Activated naive CD4-positive, alpha-beta T cell treated with anti-CD3 and anti-CD28 coated beads, Interleukin-2, amount 50 U/mL, for 24 hours (primary cell): ENCODE data around the gene TINAG.
"Not testable (repeated sequence)": the region's sequence is repeated elsewhere in the genome, so short reads cannot be mapped to it uniquely, and the experiment has no call there.

Experiments
- H3K27ac Mint-ChIP-seq: one replicate; pipeline ENCODE4 v1.8.0; 2021; ENCODE audit warnings: mild to moderate bottlenecking, mixed read lengths
- H3K27me3 Mint-ChIP-seq: one replicate; pipeline ENCODE4 v1.8.0; 2021; ENCODE audit warnings: mixed read lengths
- H3K36me3 Mint-ChIP-seq: one replicate; pipeline ENCODE4 v1.8.0; 2021; ENCODE audit warnings: mixed read lengths
- H3K4me1 Mint-ChIP-seq: one replicate; pipeline ENCODE4 v1.8.0; 2021; ENCODE audit warnings: mixed read lengths
- H3K4me3 Mint-ChIP-seq: one replicate; pipeline ENCODE4 v1.8.0; 2021; ENCODE audit warnings: mild to moderate bottlenecking, mixed read lengths
- H3K9me3 Mint-ChIP-seq: one replicate; pipeline ENCODE4 v1.8.0; 2021; ENCODE audit warnings: mixed read lengths

Gene TINAG

GRCh38 chr6:54291146-54291545, 17.1 kb upstream of the TINAG start:
- H3K36me3 Mint-ChIP-seq = no peaks in the 10 kb centered on the region
- no peak overlapping the region for H3K4me3 Mint-ChIP-seq
- H3K4me1 Mint-ChIP-seq = no peaks in the 10 kb centered on the region
- H3K9me3 Mint-ChIP-seq = peaks cover 12% of the 10 kb centered on the region
- no peaks in the 10 kb centered on the region for H3K27me3 Mint-ChIP-seq
- no peak overlapping the region for H3K27ac Mint-ChIP-seq

GRCh38 chr6:54291738-54292137, 16.5 kb upstream of the TINAG start:
- H3K36me3 Mint-ChIP-seq = no peaks in the 10 kb centered on the region
- H3K4me3 Mint-ChIP-seq = no peak overlapping the region
- no peak overlapping the region for H3K27ac Mint-ChIP-seq
- H3K4me1 Mint-ChIP-seq = no peaks in the 10 kb centered on the region
- H3K9me3 Mint-ChIP-seq = peaks cover 15% of the 10 kb centered on the region
- no peaks in the 10 kb centered on the region for H3K27me3 Mint-ChIP-seq

- H3K36me3 Mint-ChIP-seq = no peaks in the 10 kb centered on the region
- no peaks in the 10 kb centered on the region for H3K27me3 Mint-ChIP-seq
- peaks cover 15% of the 10 kb centered on the region for H3K9me3 Mint-ChIP-seq
- no peak overlapping the region for H3K4me3 Mint-ChIP-seq
- no peak overlapping the region for H3K27ac Mint-ChIP-seq
- H3K4me1 Mint-ChIP-seq = no peaks in the 10 kb centered on the region
Observed at GRCh38 chr6:54294965-54295532, 13.2 kb upstream of the TINAG start.

GRCh38 chr6:54299542-54300269, 8.5 kb upstream of the TINAG start:
- Mint-ChIP-seq H3K36me3 (no peaks in the 10 kb centered on the region), H3K27me3 (no peaks in the 10 kb centered on the region), H3K9me3 (peaks cover 4% of the 10 kb centered on the region), H3K4me3 (no peak overlapping the region), H3K4me1 (no peaks in the 10 kb centered on the region), H3K27ac (no peak overlapping the region)

GRCh38 chr6:54301770-54302169, 6.5 kb upstream of the TINAG start:
- no peaks in the 10 kb centered on the region for H3K4me1 Mint-ChIP-seq
- H3K27me3 Mint-ChIP-seq = no peaks in the 10 kb centered on the region

GRCh38 chr6:54307439-54307910, 766 bp upstream of the TINAG start:
- Mint-ChIP-seq H3K4me3 (no peak overlapping the region), H3K36me3 (no peaks in the 10 kb centered on the region), H3K4me1 (no peaks in the 10 kb centered on the region), H3K27ac (no peak overlapping the region), H3K27me3 (no peaks in the 10 kb centered on the region), H3K9me3 (peaks cover 7% of the 10 kb centered on the region)

More at GRCh38 chr6:54301770-54302169, 6.5 kb upstream of the TINAG start:
- H3K27ac Mint-ChIP-seq = no peak overlapping the region
- no peaks in the 10 kb centered on the region for H3K9me3 Mint-ChIP-seq
- H3K4me3 Mint-ChIP-seq = no peak overlapping the region
- no peaks in the 10 kb centered on the region for H3K36me3 Mint-ChIP-seq

- Mint-ChIP-seq H3K36me3 (no peaks in the 10 kb centered on the region), H3K4me1 (no peaks in the 10 kb centered on the region), H3K4me3 (no peak overlapping the region), H3K9me3 (peaks cover 7% of the 10 kb centered on the region), H3K27me3 (no peaks in the 10 kb centered on the region), H3K27ac (no peak overlapping the region)
Observed at GRCh38 chr6:54308986-54309315, 710 bp downstream of the TINAG start.

GRCh38 chr6:54310377-54311152, 2.3 kb downstream of the TINAG start:
- no peak overlapping the region for H3K27ac Mint-ChIP-seq
- no peaks in the 10 kb centered on the region for H3K4me1 Mint-ChIP-seq
- H3K27me3 Mint-ChIP-seq = no peaks in the 10 kb centered on the region
- H3K4me3 Mint-ChIP-seq = no peak overlapping the region
- H3K9me3 Mint-ChIP-seq = peaks cover 7% of the 10 kb centered on the region
- H3K36me3 Mint-ChIP-seq = no peaks in the 10 kb centered on the region

GRCh38 chr6:54315656-54316055, 7.4 kb downstream of the TINAG start:
- Mint-ChIP-seq H3K9me3 (peaks cover 7% of the 10 kb centered on the region), H3K4me3 (no peak overlapping the region), H3K27me3 (no peaks in the 10 kb centered on the region), H3K27ac (no peak overlapping the region), H3K36me3 (no peaks in the 10 kb centered on the region), H3K4me1 (no peaks in the 10 kb centered on the region)

GRCh38 chr6:54320871-54321270, 12.6 kb downstream of the TINAG start:
- Mint-ChIP-seq H3K27ac (no peak overlapping the region), H3K36me3 (no peaks in the 10 kb centered on the region), H3K4me1 (no peaks in the 10 kb centered on the region), H3K27me3 (no peaks in the 10 kb centered on the region), H3K9me3 (no peaks in the 10 kb centered on the region), H3K4me3 (no peak overlapping the region)

- no peaks in the 10 kb centered on the region for H3K27me3 Mint-ChIP-seq
- H3K36me3 Mint-ChIP-seq = no peaks in the 10 kb centered on the region
- H3K9me3 Mint-ChIP-seq = no peaks in the 10 kb centered on the region
- H3K27ac Mint-ChIP-seq = no peak overlapping the region
- H3K4me3 Mint-ChIP-seq = no peak overlapping the region
- H3K4me1 Mint-ChIP-seq = no peaks in the 10 kb centered on the region
Observed at GRCh38 chr6:54327631-54328030, 19.4 kb downstream of the TINAG start.

GRCh38 chr6:54331571-54331970, 23.3 kb downstream of the TINAG start:
- not testable (repeated sequence) for H3K27ac Mint-ChIP-seq, H3K27me3 Mint-ChIP-seq, H3K9me3 Mint-ChIP-seq, H3K36me3 Mint-ChIP-seq, H3K4me3 Mint-ChIP-seq, H3K4me1 Mint-ChIP-seq

GRCh38 chr6:54335871-54336270, 27.6 kb downstream of the TINAG start:
- no peaks in the 10 kb centered on the region for H3K4me1 Mint-ChIP-seq
- no peak overlapping the region for H3K27ac Mint-ChIP-seq
- H3K9me3 Mint-ChIP-seq = no peaks in the 10 kb centered on the region
- no peaks in the 10 kb centered on the region for H3K36me3 Mint-ChIP-seq
- H3K4me3 Mint-ChIP-seq = no peak overlapping the region
- no peaks in the 10 kb centered on the region for H3K27me3 Mint-ChIP-seq

- Mint-ChIP-seq H3K36me3 (no peaks in the 10 kb centered on the region), H3K27me3 (no peaks in the 10 kb centered on the region), H3K4me1 (no peaks in the 10 kb centered on the region), H3K27ac (no peak overlapping the region), H3K9me3 (peaks cover 8% of the 10 kb centered on the region), H3K4me3 (no peak overlapping the region)
Observed at GRCh38 chr6:54353975-54354374, 45.7 kb downstream of the TINAG start.

GRCh38 chr6:54354608-54355007, 46.4 kb downstream of the TINAG start:
- H3K4me1 Mint-ChIP-seq = no peaks in the 10 kb centered on the region
- no peak overlapping the region for H3K4me3 Mint-ChIP-seq
- peaks cover 8% of the 10 kb centered on the region for H3K9me3 Mint-ChIP-seq
- no peaks in the 10 kb centered on the region for H3K36me3 Mint-ChIP-seq
- H3K27ac Mint-ChIP-seq = no peak overlapping the region
- no peaks in the 10 kb centered on the region for H3K27me3 Mint-ChIP-seq

- no peak overlapping the region for H3K27ac Mint-ChIP-seq
- no peaks in the 10 kb centered on the region for H3K27me3 Mint-ChIP-seq
- no peaks in the 10 kb centered on the region for H3K36me3 Mint-ChIP-seq
- H3K9me3 Mint-ChIP-seq = peaks cover 8% of the 10 kb centered on the region
- H3K4me1 Mint-ChIP-seq = no peaks in the 10 kb centered on the region
- H3K4me3 Mint-ChIP-seq = no peak overlapping the region
Observed at GRCh38 chr6:54357141-54357540, 48.9 kb downstream of the TINAG start.
